OCI-LY3 (cell line): ENCODE results near the gene ZNF793.

Source experiments
- CTCF ChIP-seq: fragments of 200-600, 300-600 bp; sonication (generic); IDR thresholded peaks from 2 replicates; pipeline ENCODE4 v1.5.1; 2014; ENCODE audit warnings: antibody characterized with exemption, low read length, low read depth
- EZH2phosphoT487 ChIP-seq: fragments of 200-600 bp; shearing (Covaris generic); IDR thresholded peaks from 2 replicates; pipeline ENCODE4 v1.6.1; 2018; ENCODE audit warnings: antibody characterized with exemption, mixed run types, low read depth

GRCh38 chr19:37466798-37467607, 39.7 kb upstream of the ZNF793 start, which contains the start of gene ZNF569:
- TF ChIP-seq CTCF = no peak
- TF ChIP-seq EZH2phosphoT487 = no peak
